ENCODE results near the gene NRG3.

GRCh38 chr10:81909453-81909852, 34.5 kb downstream of the NRG3 start:
- TF ChIP-seq, protein P1, sequence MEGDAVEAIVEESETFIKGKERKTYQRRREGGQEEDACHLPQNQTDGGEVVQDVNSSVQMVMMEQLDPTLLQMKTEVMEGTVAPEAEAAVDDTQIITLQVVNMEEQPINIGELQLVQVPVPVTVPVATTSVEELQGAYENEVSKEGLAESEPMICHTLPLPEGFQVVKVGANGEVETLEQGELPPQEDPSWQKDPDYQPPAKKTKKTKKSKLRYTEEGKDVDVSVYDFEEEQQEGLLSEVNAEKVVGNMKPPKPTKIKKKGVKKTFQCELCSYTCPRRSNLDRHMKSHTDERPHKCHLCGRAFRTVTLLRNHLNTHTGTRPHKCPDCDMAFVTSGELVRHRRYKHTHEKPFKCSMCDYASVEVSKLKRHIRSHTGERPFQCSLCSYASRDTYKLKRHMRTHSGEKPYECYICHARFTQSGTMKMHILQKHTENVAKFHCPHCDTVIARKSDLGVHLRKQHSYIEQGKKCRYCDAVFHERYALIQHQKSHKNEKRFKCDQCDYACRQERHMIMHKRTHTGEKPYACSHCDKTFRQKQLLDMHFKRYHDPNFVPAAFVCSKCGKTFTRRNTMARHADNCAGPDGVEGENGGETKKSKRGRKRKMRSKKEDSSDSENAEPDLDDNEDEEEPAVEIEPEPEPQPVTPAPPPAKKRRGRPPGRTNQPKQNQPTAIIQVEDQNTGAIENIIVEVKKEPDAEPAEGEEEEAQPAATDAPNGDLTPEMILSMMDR (IDR thresholded peaks at IDR 0.05): no peak
- no peak for TF ChIP-seq POLR2A (IDR thresholded peaks at IDR 0.05)
